Psoas muscle (tissue), 8 donors: Measurements from ENCODE around the gene RPL35. TPM values are rescaled to one million over a fixed set of nuclear protein-coding genes. Genes with fewer than 3 reads are reported as not detected.

Experiments
- ATAC-seq, 4 donors: fragments of 200-7000 bp; cut with Tn5 transposase; one replicate each; pipeline ENCODE4 v1.9.1; 2020; ENCODE audit warnings: moderate library complexity in 3 of 4, mild to moderate bottlenecking in 2 of 4
- DNase-seq, 2 donors: peaks; one replicate each; pipeline ENCODE4 v3.0.0-alpha.2; 2020
- H3K27ac ChIP-seq: fragments of 200-600 bp; one replicate; pipeline ENCODE4 v1.8.0; 2022
- H3K27me3 ChIP-seq, 3 donors: fragments of 200-600 bp in 1 of 3; one replicate each; pipeline versions ENCODE4 v1.6.1 to v1.8.0; 2013 to 2022; ENCODE audit warnings: low read length in 2 of 3, mild to moderate bottlenecking in 2 of 3, moderate library complexity in 1 of 3; ENCODE audit not compliant: insufficient read depth in 3 of 3
- H3K36me3 ChIP-seq, 2 donors: fragments of 200-600 bp in 1 of 2; one replicate each; pipeline versions ENCODE4 v1.6.1 to v1.8.0; 2013 to 2022; ENCODE audit warnings: low read depth in 1 of 2, mild to moderate bottlenecking in 1 of 2, moderate library complexity in 1 of 2; ENCODE audit not compliant: insufficient read depth in 1 of 2
- H3K4me1 ChIP-seq: fragments of 200-600 bp; one replicate; pipeline ENCODE4 v1.8.0; 2022
- H3K4me3 ChIP-seq: fragments of 200-600 bp; one replicate; pipeline ENCODE4 v1.8.0; 2022; ENCODE audit warnings: mild to moderate bottlenecking
- H3K9me3 ChIP-seq: fragments of 200-600 bp; one replicate; pipeline ENCODE4 v1.8.0; 2022
- WGBS, 3 donors: extraction: QIAGEN DNeasy Blood & Tissue Kit; methylation state at CpG; one replicate each; pipeline versions ENCODE4 v1.1.6 to v1.1.7; 2013; 5-methylcytosine and 5-hydroxymethylcytosine counted together
- intact Hi-C, 2 donors: fragments of 100-400 bp; cut with DNase I; formaldehyde crosslinking; loops; one replicate each; pipeline versions ENCODE4 v1.11.0 to v1.14.2; 2022
- long read RNA-seq, 2 donors: library from polyadenylated mRNA; unstranded; transcript quantifications; one replicate each; pipeline ENCODE4 v2.0.0, GENCODE V29; 2021
- polyA plus RNA-seq, 3 donors: library from polyadenylated mRNA; stranded (reverse); fragments of 200-250 nt; gene quantifications; one replicate each; pipeline ENCODE4 v1.2.3, GENCODE V29; 2013
- total RNA-seq, 4 donors: library from RNA; stranded (reverse); fragmentation: NEBNext Ultra II Directional in 2 of 4; extraction: Animal tissue kit (Norgen Biotek cat#: 25700) in 2 of 4; gene quantifications; one replicate each; pipeline versions ENCODE4 v1.2.1 to v1.2.4, GENCODE V29; 2021 to 2023
- TF ChIP-seq, protein P1 (sequence below): fragments of 200-600 bp; IDR thresholded peaks from one replicate; pipeline ENCODE4 v1.8.0; 2022; ENCODE audit warnings: antibody characterized with exemption
- donor health status: healthy with polysubstance abuse.
- donor health status: DM: no; HTN: no; CAD: no; lungs with moderate emphysema.
- donor health status: Bipolar disorder and iron deficiency.
- donor health status: healthy.
- donor health status: DM: yes; HTN: yes; CAD: no.
- donor health status: DM: no; HTN: no; CAD: no.
- donor health status: DM: no; HTN: no; CAD: no.
- donor health status: DM: yes; HTN: yes; CAD: no.

RPL35 gene
- total RNA-seq = 1,000 to 10,000 TPM in 3 of 4 donors, 100 to 1,000 TPM in 1; 994 to 1,307 (median 1,134) TPM
- polyA plus RNA-seq = 1,000 to 10,000 TPM; 2,957 to 4,666 (median 2,999) TPM
- long read RNA-seq, donor 1, transcript RPL35-203 (3 exons, 785 nt) = minor isoform, 15 of 369 reads
- long read RNA-seq, donor 1, transcript RPL35-201 (4 exons, 455 nt) = major isoform, 335 of 369 reads
- long read RNA-seq, donor 1, partial matches to known transcripts = 19 of 369 reads
- long read RNA-seq, donor 1, other reads (novel, unspliced or antisense) = 0 of 369 reads
- long read RNA-seq, donor 2, transcript RPL35-203 (3 exons, 785 nt) = minor isoform, 6 of 404 reads
- long read RNA-seq, donor 2, transcript RPL35-201 (4 exons, 455 nt) = major isoform, 394 of 404 reads
- long read RNA-seq, donor 2, partial matches to known transcripts = 4 of 404 reads
- long read RNA-seq, donor 2, other reads (novel, unspliced or antisense) = 0 of 404 reads

DNA sequence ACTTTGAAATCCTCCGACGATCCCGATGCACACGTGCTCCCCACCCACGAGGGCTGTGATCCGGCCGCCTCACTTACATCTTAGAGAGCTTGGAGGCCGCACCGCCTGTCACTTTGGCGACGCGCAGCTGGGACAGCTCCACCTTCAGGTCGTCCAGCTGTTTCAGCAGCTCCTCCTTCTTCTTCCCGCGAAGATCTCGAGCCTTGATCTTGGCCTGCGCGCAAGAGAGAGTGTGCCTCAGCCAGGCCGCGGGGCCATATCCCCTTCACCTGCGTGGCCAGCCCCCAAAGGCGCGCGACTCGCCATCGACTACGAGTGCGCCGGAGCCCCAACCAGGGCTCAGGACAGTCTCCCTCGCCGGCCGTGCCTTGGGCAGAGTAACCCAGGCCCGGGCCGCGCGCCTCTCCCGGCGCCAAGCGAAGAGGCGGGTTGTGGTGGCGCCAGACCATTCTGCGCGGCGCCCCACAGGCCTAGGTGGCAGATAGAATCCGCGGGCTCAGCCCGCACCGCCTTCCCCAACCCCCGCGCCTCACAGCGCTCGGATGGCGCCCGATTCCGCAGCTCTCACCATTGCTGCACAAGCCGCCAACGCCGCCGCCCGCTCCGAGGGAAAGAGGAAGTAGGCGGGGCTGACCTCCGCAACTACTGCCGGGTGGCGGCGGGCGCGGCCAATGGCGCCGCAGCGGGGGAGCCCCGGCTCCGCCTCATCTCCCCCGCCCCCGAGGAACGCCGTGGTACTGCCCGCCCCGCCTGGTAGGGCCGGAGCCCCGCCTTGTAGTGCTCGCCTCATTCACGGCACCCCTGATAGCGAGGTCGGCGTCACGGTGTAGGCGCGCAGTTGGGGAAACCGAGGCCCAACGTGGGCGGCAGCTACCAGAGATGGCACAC, at the start of gene RPL35, which contains the start of gene ARPC5L:
TSS of gene RPL35 (minus strand) at position 616 of the 888 bp plus-strand sequence. CDS start at position 571, 45 bp downstream.
TSS of gene ARPC5L (plus strand) at position 789 of the 888 bp plus-strand sequence. CDS start 7,161 bp downstream, outside the sequence.
- H3K4me1 ChIP-seq = peaks cover 29% of the 10 kb centered on the region
- DNase-seq (peak; percentile 96 to 97), ATAC-seq (peak; percentile 93 to 96 (median 95))
- intact Hi-C loops = no loop called here
- H3K4me3 ChIP-seq = peak within 1 kb of the TSS; percentile 91
- TF ChIP-seq, protein P1, sequence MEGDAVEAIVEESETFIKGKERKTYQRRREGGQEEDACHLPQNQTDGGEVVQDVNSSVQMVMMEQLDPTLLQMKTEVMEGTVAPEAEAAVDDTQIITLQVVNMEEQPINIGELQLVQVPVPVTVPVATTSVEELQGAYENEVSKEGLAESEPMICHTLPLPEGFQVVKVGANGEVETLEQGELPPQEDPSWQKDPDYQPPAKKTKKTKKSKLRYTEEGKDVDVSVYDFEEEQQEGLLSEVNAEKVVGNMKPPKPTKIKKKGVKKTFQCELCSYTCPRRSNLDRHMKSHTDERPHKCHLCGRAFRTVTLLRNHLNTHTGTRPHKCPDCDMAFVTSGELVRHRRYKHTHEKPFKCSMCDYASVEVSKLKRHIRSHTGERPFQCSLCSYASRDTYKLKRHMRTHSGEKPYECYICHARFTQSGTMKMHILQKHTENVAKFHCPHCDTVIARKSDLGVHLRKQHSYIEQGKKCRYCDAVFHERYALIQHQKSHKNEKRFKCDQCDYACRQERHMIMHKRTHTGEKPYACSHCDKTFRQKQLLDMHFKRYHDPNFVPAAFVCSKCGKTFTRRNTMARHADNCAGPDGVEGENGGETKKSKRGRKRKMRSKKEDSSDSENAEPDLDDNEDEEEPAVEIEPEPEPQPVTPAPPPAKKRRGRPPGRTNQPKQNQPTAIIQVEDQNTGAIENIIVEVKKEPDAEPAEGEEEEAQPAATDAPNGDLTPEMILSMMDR = no peak
- peaks cover 8 to 47% of the 10 kb centered on the region in 2 donors for H3K36me3 ChIP-seq
- WGBS, 3 donors = 0 to 2% (median 1%) methylated on average over 72 to 92 of the region's 92 CpGs
- no peaks in the 10 kb centered on the region for H3K9me3 ChIP-seq
- no peaks in the 10 kb centered on the region for H3K27me3 ChIP-seq
- H3K27ac ChIP-seq = peak within 1 kb of the TSS; percentile 92

DNA sequence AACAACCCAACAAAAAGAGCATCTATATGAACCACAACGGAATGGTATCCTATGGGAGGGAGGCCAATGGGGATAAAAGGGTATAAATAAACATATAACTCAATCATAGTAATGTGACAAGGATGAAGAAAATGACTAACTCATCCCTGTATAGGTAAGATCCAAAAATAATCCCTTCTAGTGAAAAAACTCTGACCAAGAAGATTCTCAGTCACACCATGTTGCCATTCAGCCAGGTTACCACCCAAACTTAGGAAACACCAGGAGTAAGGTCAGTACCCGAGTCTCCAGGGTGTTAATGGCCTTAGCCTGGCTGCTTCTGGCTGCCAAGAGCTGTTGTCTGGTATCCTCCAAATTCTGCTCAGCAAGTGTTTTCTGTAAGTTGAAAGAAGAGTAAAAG, 46.3 kb upstream of the RPL35 start:
- ATAC-seq = peak in 3 of 4 donors; percentile 57 to 76 (median 61)
- H3K36me3 ChIP-seq = peaks cover 6 to 96% of the 10 kb centered on the region in 2 donors

DNA sequence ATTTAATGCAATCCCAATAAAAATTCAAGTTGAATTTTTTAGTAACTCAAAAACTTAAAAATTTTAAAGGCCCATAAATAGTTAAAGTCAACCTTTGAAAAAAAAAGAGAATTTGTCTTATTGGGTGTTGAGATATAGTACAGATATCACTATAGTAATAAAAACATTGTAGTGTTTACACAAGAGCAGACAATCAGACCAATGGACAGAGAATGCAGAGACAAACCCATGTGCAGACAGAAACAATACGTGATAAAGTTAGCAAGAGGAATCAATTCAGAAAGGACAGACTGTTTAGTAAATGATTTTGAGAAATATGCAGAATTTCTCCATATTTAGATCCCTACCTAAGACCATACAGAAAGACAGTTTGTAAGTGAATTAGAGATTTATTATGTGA, 45.2 kb upstream of the RPL35 start:
- no peaks in the 10 kb centered on the region for H3K4me1 ChIP-seq
- peaks cover 6 to 97% of the 10 kb centered on the region in 2 donors for H3K36me3 ChIP-seq
- TF ChIP-seq, protein P1 = no peak
- DNase-seq = no peak
- no peaks in the 10 kb centered on the region for H3K9me3 ChIP-seq
- intact Hi-C loops = no loop called here
- no peak overlapping the region for H3K4me3 ChIP-seq
- no peak for ATAC-seq
- H3K27ac ChIP-seq = no peak overlapping the region
- 90 to 91% (median 90%) methylated on average over 1 of the region's 1 CpG for WGBS, 3 donors
- H3K27me3 ChIP-seq = no peaks in the 10 kb centered on the region

More for the DNA sequence above, 46.3 kb upstream of the RPL35 start:
- intact Hi-C loops = no loop called here
- Histone ChIP-seq H3K27ac (peak overlapping the region; percentile 11), H3K4me3 (no peak overlapping the region), H3K9me3 (no peaks in the 10 kb centered on the region), H3K27me3 (no peaks in the 10 kb centered on the region), H3K4me1 (no peaks in the 10 kb centered on the region)
- WGBS, 3 donors = 52 to 74% (median 55%) methylated on average over 2 of the region's 2 CpGs
- TF ChIP-seq, protein P1 = no peak
- no peak for DNase-seq

DNA sequence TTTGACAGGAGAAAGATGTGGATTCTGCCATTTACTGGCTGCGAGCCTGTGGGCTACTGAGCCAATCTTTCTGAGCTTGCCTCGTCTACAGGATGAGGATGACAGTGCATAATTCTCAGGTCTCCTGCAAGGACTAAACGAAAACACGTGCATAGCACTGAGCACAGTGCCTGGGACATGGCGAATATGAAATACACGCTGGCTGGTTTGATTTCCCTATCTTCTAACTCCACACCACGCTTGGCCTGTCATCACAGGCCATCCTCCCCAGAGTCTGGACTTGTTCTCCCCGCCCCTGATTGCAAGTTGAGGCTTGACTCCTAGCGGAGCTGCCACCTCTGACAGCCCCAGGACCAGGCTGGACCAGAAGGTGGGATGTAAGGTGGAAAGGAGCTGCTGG, 38.1 kb upstream of the RPL35 start:
- WGBS, 3 donors = 94 to 95% (median 94%) methylated on average over 9 of the region's 9 CpGs
- Histone ChIP-seq H3K36me3 (peaks cover 8 to 76% of the 10 kb centered on the region in 2 donors), H3K4me3 (no peak overlapping the region), H3K27ac (no peak overlapping the region), H3K9me3 (no peaks in the 10 kb centered on the region), H3K4me1 (no peaks in the 10 kb centered on the region), H3K27me3 (no peaks in the 10 kb centered on the region)
- TF ChIP-seq, protein P1 = no peak
- no peak for DNase-seq
- intact Hi-C loops = no loop called here
- no peak for ATAC-seq
